ENCODE measurements around the gene NRG4.
"Not testable (repeated sequence)": the region's sequence is repeated elsewhere in the genome, so short reads cannot be mapped to it uniquely, and the experiment has no call there.

NRG4 gene

DNA sequence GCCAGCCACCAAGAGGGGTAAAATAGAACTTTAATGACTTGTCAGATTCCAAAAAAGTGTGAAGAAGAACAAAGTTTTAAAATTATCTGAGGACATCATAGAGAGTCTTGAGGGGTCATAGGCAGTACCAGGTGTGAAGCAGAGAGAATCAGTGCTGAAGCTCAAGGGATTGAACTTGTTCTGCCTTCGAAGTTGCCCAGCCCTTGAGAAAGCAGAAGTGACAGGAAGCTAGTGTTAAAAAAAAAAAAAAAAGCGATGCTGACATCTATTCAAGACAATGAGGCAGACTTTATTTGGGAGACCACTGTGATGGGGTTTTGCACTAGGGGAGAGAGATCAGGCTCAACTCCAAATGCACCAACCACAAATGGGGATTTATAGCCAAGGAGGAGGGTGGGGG is 86.8 kb downstream of the NRG4 start:
- no peak for DNase-seq

GRCh38 chr15:75924576-75924975 is 87.6 kb downstream of the NRG4 start:
- no peak for DNase-seq

GRCh38 chr15:75923756-75924155 is 88.5 kb downstream of the NRG4 start:
- no peak for DNase-seq

DNA sequence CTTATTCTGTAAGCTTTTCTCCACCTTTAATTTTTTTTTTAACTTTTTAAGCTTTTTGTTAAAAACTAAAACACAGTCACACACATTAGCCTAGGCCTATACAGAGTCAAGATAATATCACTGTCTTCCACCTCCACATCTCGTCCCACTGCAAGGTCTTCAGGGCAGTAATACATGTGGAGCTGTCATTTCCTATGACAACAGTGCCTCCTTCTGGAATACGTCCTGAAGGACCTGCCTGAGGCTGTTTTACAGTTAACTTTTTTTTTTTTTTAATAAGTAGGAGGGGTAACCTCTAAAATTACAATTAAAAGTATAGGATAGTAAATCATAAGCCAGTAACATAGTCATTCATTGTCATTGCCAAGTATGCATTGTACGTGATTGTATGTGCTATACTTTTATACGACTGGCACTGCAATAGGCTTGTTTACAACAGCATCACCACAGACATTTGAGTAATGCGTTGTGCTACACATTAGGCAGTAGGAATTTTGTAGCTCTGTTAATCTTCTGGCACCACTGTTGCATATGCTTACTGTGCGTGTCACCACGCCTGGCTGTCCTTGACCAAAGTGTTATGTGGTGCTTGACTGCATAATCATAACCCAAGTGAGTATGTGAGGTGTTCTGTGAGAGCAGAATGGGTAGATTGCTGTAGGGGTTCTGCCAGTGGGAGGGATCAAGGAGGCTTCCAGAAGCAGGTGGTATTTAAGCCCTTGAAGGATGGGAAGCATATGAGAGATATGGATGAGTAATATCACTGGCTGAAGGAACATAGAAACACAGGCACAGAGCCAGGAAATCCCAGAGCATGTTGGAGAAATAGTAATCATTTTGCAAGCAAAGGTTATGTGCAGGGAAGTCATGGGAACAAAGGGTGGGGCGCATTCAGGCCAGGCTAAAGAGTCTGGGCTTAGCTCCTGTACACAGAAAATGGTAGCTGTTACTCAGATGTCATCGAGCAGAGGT is 90.2 kb downstream of the NRG4 start:
- DNase-seq = no peak

- no peak for DNase-seq
These were observed 92.1 kb downstream of the NRG4 start for GRCh38 chr15:75920079-75920478.

GRCh38 chr15:75918135-75918534 is 94.1 kb downstream of the NRG4 start:
- DNase-seq = no peak

DNA sequence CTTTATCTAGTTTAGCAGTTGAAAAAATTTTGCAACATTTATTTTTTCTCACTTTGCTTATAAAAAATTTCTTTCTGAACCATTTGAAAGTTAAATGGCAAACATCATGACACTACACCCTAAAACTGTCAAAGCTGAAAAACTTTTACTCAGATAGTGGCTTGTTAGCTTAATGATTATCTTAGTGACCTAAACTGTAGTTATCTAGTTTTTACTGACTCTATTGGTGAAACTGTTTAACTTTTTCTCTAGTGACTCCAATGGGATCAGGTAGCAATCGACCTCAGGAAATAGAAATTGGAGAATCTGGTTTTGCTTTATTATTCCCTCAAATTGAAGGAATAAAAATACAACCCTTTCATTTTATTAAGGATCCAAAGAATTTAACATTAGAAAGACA is 95.2 kb downstream of the NRG4 start:
- no peak for DNase-seq

GRCh38 chr15:75910355-75910754 is 101.9 kb downstream of the NRG4 start:
- not testable (repeated sequence) for DNase-seq

- DNase-seq = no peak
These were observed 107.0 kb downstream of the NRG4 start for GRCh38 chr15:75905231-75905630.

DNA sequence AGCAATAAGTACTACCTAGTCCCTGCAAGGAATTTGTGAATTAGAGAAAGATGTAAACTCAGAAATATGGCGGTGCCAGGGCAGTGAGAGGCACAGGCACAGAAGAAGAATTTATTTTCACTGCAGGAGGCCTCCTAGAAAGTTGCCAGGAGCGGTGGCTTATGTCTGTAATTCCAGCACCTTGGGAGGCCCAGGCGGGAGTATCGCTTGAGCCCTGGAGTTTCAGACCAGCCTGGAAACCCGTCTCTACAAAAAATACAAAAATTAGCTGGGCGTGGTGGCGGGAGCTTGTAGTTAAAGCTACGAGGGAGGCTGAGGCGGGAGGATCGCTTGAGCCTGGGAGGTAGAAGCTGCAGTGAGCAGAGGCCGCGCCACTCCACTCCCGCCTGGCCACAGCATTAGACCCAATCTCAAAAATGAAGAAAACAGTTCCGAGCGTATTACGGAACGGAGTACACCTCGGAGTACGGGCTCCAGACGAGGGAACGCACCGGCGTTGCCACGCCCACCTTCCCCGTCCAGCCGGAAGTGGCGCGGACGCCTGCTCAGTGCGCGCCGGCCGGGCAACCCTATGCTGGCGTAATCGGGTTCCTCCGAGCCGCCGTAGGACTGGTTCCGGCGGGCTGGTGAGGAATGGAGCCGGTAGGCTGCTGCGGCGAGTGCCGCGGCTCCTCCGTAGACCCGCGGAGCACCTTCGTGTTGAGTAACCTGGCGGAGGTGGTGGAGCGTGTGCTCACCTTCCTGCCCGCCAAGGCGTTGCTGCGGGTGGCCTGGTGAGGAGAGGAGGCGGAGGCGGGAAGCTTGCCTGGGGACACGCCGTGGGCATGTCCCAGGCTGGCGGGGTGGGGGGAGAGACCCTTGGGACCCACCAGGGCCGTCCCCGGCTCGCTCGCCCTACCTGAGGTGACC is 108.6 kb downstream of the NRG4 start, which contains the start of gene FBXO22:
TSS of gene FBXO22 (plus strand) at position 548 of the 909 bp plus-strand sequence. CDS start at position 634, 86 bp downstream.
- DNase-seq = peak; percentile 92

DNA sequence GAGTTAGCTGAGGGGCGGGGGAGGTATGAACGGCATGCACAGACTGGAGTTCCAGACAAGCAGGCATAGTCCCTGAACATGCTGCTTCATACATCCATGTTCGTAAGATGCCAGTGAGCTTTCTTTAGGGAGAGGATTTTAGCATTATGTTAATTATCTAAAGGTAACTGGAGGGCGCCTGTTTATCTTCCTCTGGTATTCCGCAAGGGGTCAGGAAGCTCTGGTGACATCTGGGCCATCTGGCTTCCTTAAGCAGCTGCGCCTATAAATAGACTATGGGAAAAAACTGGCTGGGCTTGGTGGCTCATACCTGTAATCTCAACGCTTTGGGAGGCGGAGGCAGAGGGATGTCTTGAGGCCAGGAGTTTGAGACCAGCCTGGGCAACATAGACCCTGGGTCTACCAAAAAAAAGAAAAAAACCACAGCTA is 110.1 kb downstream of the NRG4 start:
- no peak for DNase-seq

DNA sequence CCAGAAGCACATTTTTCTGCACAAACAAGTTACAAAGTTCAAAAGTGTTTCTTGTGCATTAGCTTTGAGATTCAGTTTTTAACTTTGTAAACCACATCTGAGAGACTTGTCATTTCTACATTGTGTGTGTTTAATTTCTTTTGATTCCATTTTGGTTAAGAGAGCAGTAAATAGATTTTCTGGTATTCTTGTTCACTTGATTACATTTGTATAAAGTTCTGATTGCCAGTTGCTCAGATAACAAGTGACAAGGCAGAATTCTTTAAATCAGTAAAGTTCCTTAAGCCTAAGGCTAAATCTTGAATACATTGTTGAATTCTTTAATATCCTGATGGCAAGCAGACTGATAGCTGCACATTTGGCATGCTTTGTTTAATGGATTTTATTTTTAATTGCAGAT is 111.6 kb downstream of the NRG4 start:
- DNase-seq = no peak

DNA sequence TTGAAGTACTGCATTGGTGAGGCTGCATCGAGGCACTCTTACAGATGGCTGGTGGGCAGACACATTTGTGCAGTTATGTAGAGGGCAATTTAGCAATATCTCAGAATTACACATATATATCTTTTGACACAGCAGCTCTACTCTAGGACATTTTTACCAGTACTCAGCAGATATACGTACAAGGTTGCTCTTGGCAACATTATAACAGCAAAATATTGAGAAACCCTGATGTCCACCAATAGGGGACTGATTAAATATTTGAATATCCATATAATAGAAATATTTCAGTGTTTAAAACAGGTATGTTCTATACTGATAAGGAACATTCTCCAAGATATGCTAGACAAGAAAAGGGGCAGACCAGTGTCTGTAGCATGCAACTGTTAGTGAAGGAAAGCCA is 116.5 kb downstream of the NRG4 start:
- no peak for DNase-seq

DNA sequence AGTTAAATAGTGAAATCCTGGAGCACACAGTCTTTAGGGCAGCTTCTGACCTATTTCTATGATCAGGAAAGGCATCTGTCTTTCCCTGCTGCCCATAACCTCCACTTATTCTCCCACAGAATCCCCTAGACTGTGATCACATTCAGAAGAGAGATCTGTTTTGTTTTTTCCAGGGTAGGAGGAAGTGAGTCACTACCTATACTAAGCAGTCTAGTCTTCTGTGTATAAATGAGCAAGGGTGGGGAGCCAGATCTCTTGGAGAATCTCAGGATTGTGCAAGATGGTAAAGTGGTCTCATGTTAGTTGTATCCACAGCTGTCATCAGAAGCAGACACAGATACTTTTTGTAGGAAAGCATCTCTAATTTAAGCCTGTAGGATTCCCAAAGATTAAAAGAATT is 120.3 kb downstream of the NRG4 start:
- no peak for DNase-seq
